ENCODE measurements around the gene EDN3. TPM values are rescaled to one million over a fixed set of nuclear protein-coding genes. Genes with fewer than 3 reads are reported as not detected.

Gene EDN3
- total and polyA plus RNA-seq, 2 of the 8 experiments (the other 6 are each of a cell fraction or from before 2014, with no cell fraction given): 0.17 to 0.38 TPM

DNA sequence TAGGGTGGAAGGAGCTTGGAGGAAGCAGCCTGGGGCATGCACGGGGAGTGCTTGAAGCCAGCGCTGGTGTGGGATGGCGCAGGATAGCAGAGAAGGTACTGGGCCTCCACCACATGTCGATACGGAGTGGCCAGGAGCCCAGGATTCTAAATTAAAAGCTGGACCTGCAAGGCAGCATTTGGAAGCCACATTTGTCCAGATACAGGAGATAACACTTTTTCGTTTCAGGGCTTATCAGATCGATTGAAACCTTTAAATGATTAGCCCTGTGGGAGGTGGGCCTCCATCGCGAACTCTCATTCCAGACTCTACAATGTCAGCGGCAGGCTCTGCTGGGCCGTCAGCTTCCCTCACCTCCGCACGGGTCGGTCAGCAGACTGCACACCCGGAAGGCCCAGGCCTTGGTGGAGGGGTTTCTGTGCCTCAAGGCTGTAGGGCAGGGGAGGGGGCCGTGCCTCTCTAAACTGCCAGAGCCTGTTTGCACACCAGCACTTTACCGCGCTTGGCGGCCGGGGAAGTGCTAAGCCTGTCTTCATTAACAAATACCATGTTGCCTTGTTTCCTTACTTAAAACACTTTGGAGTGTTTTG is 17.9 kb downstream of the EDN3 start:
- 93% methylated on average over 20 of the region's 20 CpGs; no CpG with 5 or more reads in 1 of the 2 experiments for WGBS, 2 experiments (ENCODE audit: extremely low coverage in 1 of 2, insufficient coverage in 1 of 2, insufficient read length in 1 of 2, insufficient replicate concordance in 2 of 2, low coverage in 1 of 2, low lambda C conversion rate in 2 of 2, missing lambda C conversion rate in 1 of 2)
- H3K56ac ChIP-seq (replicated peaks; ENCODE audit: insufficient read length, low read depth, low read length): no peak overlapping the region
- H2BK120ac ChIP-seq (replicated peaks; ENCODE audit: low read depth, low read length): no peak overlapping the region
- no peak overlapping the region for H2AFZ ChIP-seq (ENCODE audit: low read length)
- no peak overlapping the region for H2BK5ac ChIP-seq (ENCODE audit: low read depth, low read length)
- H3K36me3 ChIP-seq (ENCODE audit: control insufficient read depth in 2 of 4, insufficient read depth in 4 of 4, low read length in 3 of 4): no peaks in the 10 kb centered on the region
- H3K4me3 ChIP-seq (ENCODE audit: extremely low read depth in 1 of 4, insufficient read depth in 2 of 4, low read depth in 3 of 4, low read length in 4 of 4): no peak overlapping the region
- H3K4me1 ChIP-seq (replicated peaks in 1 of 4; ENCODE audit: control insufficient read depth in 3 of 4, insufficient read depth in 4 of 4, low read length in 3 of 4): peaks cover 0 to 2% (median 0%) of the 10 kb centered on the region in 4 experiments; a peak in 1 of 7 replicates
- H3K79me2 ChIP-seq (ENCODE audit: control insufficient read depth in 1 of 2, insufficient read depth in 2 of 2, low read length in 2 of 2): no peaks in the 10 kb centered on the region
- H2BK12ac ChIP-seq (ENCODE audit: low read depth, low read length): no peak overlapping the region
- no peak for FAIRE-seq
- no peak for DNase-seq (ENCODE audit: low read depth in 1 of 2, low spot score in 2 of 2)
- no peak overlapping the region for H3K18ac ChIP-seq (ENCODE audit: extremely low read depth, low read length)
- ChIA-PET POLR2A (ENCODE audit: partially characterized antibody) (no interaction called here), CTCF (ENCODE audit: partially characterized antibody) (interaction anchor here (0.7 kb wide), 1 partner anchor 77 kb away, joined by 3 read pairs; no protein-coding TSS in a partner anchor)
- no peaks in the 10 kb centered on the region for H3K9me3 ChIP-seq (ENCODE audit: insufficient read depth in 2 of 2, low read depth in 1 of 2, low read length in 1 of 2)
- H3K23me2 ChIP-seq (ENCODE audit: low read depth, low read length): no peaks in the 10 kb centered on the region
- H3K79me1 ChIP-seq (ENCODE audit: low read depth, low read length): no peaks in the 10 kb centered on the region
- no peak overlapping the region for H2BK20ac ChIP-seq (ENCODE audit: low read length)
- H4K91ac ChIP-seq (replicated peaks; ENCODE audit: insufficient read length, low read length): no peak overlapping the region
- H3K4me2 ChIP-seq (ENCODE audit: insufficient read depth in 1 of 2, low read depth in 2 of 2, low read length in 2 of 2): no peak overlapping the region
- H3K14ac ChIP-seq (ENCODE audit: insufficient read length): no peak overlapping the region
- no peaks in the 10 kb centered on the region for H4K20me1 ChIP-seq (replicated peaks in 1 of 2; ENCODE audit: control insufficient read depth in 1 of 2, insufficient read depth in 2 of 2, low read length in 2 of 2)
- no peak overlapping the region for H3K27ac ChIP-seq (ENCODE audit: low read depth, low read length)
- H4K8ac ChIP-seq (ENCODE audit: extremely low read depth, insufficient read depth, low read length): no peak overlapping the region
- H3K9ac ChIP-seq (replicated peaks in 1 of 4; ENCODE audit: extremely low read depth in 1 of 4, low read depth in 3 of 4, low read length in 3 of 4): no peak overlapping the region
- H2AK5ac ChIP-seq (ENCODE audit: low read depth, low read length): no peak overlapping the region
- H4K5ac ChIP-seq (ENCODE audit: insufficient read length, low read depth, low read length): no peak overlapping the region
- H3K4ac ChIP-seq (replicated peaks; ENCODE audit: insufficient read length, low read depth, low read length): no peak overlapping the region
- H3K23ac ChIP-seq (ENCODE audit: insufficient read length): no peak overlapping the region
- H3K27me3 ChIP-seq (replicated peaks in 1 of 4; ENCODE audit: control insufficient read depth in 3 of 4, extremely low read depth in 1 of 4, insufficient read depth in 3 of 4, low read length in 3 of 4): no peaks in the 10 kb centered on the region; a peak in 1 of 7 replicates
- no peak overlapping the region for H2BK15ac ChIP-seq (ENCODE audit: low read length)
- no peak for TF ChIP-seq SIRT6 (IDR thresholded peaks at IDR 0.05; ENCODE audit: low read length)
- TF ChIP-seq POLR2AphosphoS5 (IDR thresholded peaks at IDR 0.05; ENCODE audit: low read depth, low read length): no peak
- TF ChIP-seq SRF (IDR thresholded peaks at IDR 0.05; ENCODE audit: low read depth, low read length): no peak
- TF ChIP-seq SP2 (IDR thresholded peaks at IDR 0.05; ENCODE audit: low read length): no peak
- TF ChIP-seq RXRA (IDR thresholded peaks at IDR 0.05; ENCODE audit: insufficient read depth, low read depth, low read length): no peak
